Cortex of kidney (tissue), 1 donor: ENCODE data around the gene TBCK.

Source experiments
- DNase-seq: peaks from one replicate; lab custom pipeline; 2025; lab: John Stamatoyannopoulos, UW

Gene TBCK

GRCh38 chr4:106287353-106287969 is 28.5 kb downstream of the TBCK start:
- no peak for DNase-seq

GRCh38 chr4:106286611-106287010 is 29.4 kb downstream of the TBCK start:
- no peak for DNase-seq

- no peak for DNase-seq
These were observed 31.8 kb downstream of the TBCK start for GRCh38 chr4:106284227-106284626.

GRCh38 chr4:106277140-106277675 is 38.8 kb downstream of the TBCK start:
- DNase-seq: no peak

GRCh38 chr4:106273831-106274230 is 42.2 kb downstream of the TBCK start:
- DNase-seq: no peak

GRCh38 chr4:106270736-106271135 is 45.3 kb downstream of the TBCK start:
- DNase-seq: no peak

GRCh38 chr4:106269711-106270110 is 46.3 kb downstream of the TBCK start:
- DNase-seq: no peak

- DNase-seq: no peak
These were observed 47.2 kb downstream of the TBCK start for GRCh38 chr4:106268786-106269185.

- DNase-seq: no peak
These were observed 49.8 kb downstream of the TBCK start for GRCh38 chr4:106266201-106266600.

- DNase-seq: no peak
These were observed 51.7 kb downstream of the TBCK start for GRCh38 chr4:106264331-106264728.

- no peak for DNase-seq
These were observed 52.2 kb downstream of the TBCK start for GRCh38 chr4:106263594-106264330.

GRCh38 chr4:106261980-106262379 is 54.0 kb downstream of the TBCK start:
- DNase-seq: no peak

GRCh38 chr4:106258145-106259045 is 57.6 kb downstream of the TBCK start:
- no peak for DNase-seq

- no peak for DNase-seq
These were observed 59.8 kb downstream of the TBCK start for GRCh38 chr4:106256190-106256589.

- DNase-seq: no peak
These were observed 60.8 kb downstream of the TBCK start for GRCh38 chr4:106255195-106255594.

GRCh38 chr4:106253364-106254129 is 62.5 kb downstream of the TBCK start:
- DNase-seq: no peak

- DNase-seq: no peak
These were observed 68.4 kb downstream of the TBCK start for GRCh38 chr4:106247600-106247999.

GRCh38 chr4:106246441-106246840 is 69.6 kb downstream of the TBCK start:
- no peak for DNase-seq

- no peak for DNase-seq
These were observed 70.8 kb downstream of the TBCK start for GRCh38 chr4:106245176-106245575.

- no peak for DNase-seq
These were observed 75.3 kb downstream of the TBCK start for GRCh38 chr4:106240699-106241098.

GRCh38 chr4:106238820-106239420 is 77.1 kb downstream of the TBCK start:
- no peak for DNase-seq
